Effector memory CD4-positive, alpha-beta T cell (primary cell): Measurements from ENCODE around the gene DNM3.
"Not testable (repeated sequence)": the region's sequence is repeated elsewhere in the genome, so short reads cannot be mapped to it uniquely, and the experiment has no call there.

Experiments used
- DNase-seq, 3 donors: peaks; one replicate each; pipeline ENCODE4 v3.0.0-alpha.2; 2020
- H3K27ac ChIP-seq: 2 replicates; pipeline ENCODE4 v1.7.0; 2013; ENCODE audit warnings: mild to moderate bottlenecking, low read length, moderate library complexity; ENCODE audit not compliant: insufficient read depth, poor library complexity, severe bottlenecking
- H3K27me3 ChIP-seq: replicated peaks from 2 replicates; pipeline ENCODE4 v1.7.0; 2013; ENCODE audit warnings: mild to moderate bottlenecking, low read length; ENCODE audit not compliant: insufficient read depth, control insufficient read depth, poor library complexity, severe bottlenecking
- H3K36me3 ChIP-seq: 2 replicates; pipeline ENCODE4 v1.7.0; 2013; ENCODE audit warnings: mild to moderate bottlenecking, low read length, moderate library complexity; ENCODE audit not compliant: control insufficient read depth, insufficient read depth
- H3K4me1 ChIP-seq: 2 replicates; pipeline ENCODE4 v1.7.0; 2013; ENCODE audit warnings: low read length, mild to moderate bottlenecking; ENCODE audit not compliant: control insufficient read depth, insufficient read depth, poor library complexity, severe bottlenecking
- H3K4me3 ChIP-seq: 2 replicates; pipeline ENCODE4 v1.7.0; 2013; ENCODE audit warnings: low read length, low read depth, mild to moderate bottlenecking; ENCODE audit not compliant: insufficient read depth, poor library complexity, severe bottlenecking
- H3K9me3 ChIP-seq: 2 replicates; pipeline ENCODE4 v1.7.0; 2013; ENCODE audit warnings: mild to moderate bottlenecking, low read length, moderate library complexity; ENCODE audit not compliant: control insufficient read depth
- total RNA-seq, 3 donors: gene quantifications; one replicate each; lab custom pipeline; 2026; lab: John Stamatoyannopoulos, UW

The DNM3 gene
- total RNA-seq: 3.0 to 3.7 (median 3.1) reads per million in 3 donors

- peak; percentile 63 to 73 (median 69) for DNase-seq
- Histone ChIP-seq H3K4me3 (peak within 1 kb of the TSS; percentile 83), H3K9me3 (no peaks in the 10 kb centered on the region), H3K27ac (peak within 1 kb of the TSS; percentile 27), H3K4me1 (peaks cover 8% of the 10 kb centered on the region), H3K36me3 (no peaks in the 10 kb centered on the region), H3K27me3 (peaks cover 6% of the 10 kb centered on the region)
Measured at GRCh38 chr1:171841050-171841910, at the start of gene DNM3. TSS of gene DNM3 (plus strand) at chr1:171841498. CDS start at chr1:171841657, 159 bp downstream.

- H3K9me3 ChIP-seq: no peaks in the 10 kb centered on the region
- DNase-seq: no peak
- H3K27me3 ChIP-seq: no peaks in the 10 kb centered on the region
- H3K27ac ChIP-seq: no peak overlapping the region
- H3K4me1 ChIP-seq: no peaks in the 10 kb centered on the region
- peaks cover 86% of the 10 kb centered on the region for H3K36me3 ChIP-seq
- H3K4me3 ChIP-seq: no peak overlapping the region
Measured at GRCh38 chr1:171792656-171793369, 48.5 kb upstream of the DNM3 start.

- Histone ChIP-seq H3K4me1 (no peaks in the 10 kb centered on the region), H3K9me3 (no peaks in the 10 kb centered on the region), H3K36me3 (peaks cover 81% of the 10 kb centered on the region), H3K4me3 (no peak overlapping the region), H3K27ac (no peak overlapping the region), H3K27me3 (no peaks in the 10 kb centered on the region)
- DNase-seq: no peak
Measured at GRCh38 chr1:171793636-171794035, 47.7 kb upstream of the DNM3 start.

- Histone ChIP-seq H3K4me1 (no peaks in the 10 kb centered on the region), H3K27me3 (no peaks in the 10 kb centered on the region), H3K27ac (no peak overlapping the region), H3K4me3 (no peak overlapping the region), H3K9me3 (no peaks in the 10 kb centered on the region), H3K36me3 (peaks cover 76% of the 10 kb centered on the region)
- no peak for DNase-seq
Measured at GRCh38 chr1:171794085-171794484, 47.2 kb upstream of the DNM3 start.

- no peak for DNase-seq
- no peaks in the 10 kb centered on the region for H3K4me1 ChIP-seq
- no peaks in the 10 kb centered on the region for H3K9me3 ChIP-seq
- no peaks in the 10 kb centered on the region for H3K27me3 ChIP-seq
- peaks cover 52% of the 10 kb centered on the region for H3K36me3 ChIP-seq
- H3K27ac ChIP-seq: no peak overlapping the region
- H3K4me3 ChIP-seq: no peak overlapping the region
Measured at GRCh38 chr1:171796592-171796991, 44.7 kb upstream of the DNM3 start.

- Histone ChIP-seq H3K27ac (no peak overlapping the region), H3K4me3 (no peak overlapping the region), H3K9me3 (no peaks in the 10 kb centered on the region), H3K36me3 (peaks cover 34% of the 10 kb centered on the region), H3K4me1 (no peaks in the 10 kb centered on the region), H3K27me3 (no peaks in the 10 kb centered on the region)
- DNase-seq: no peak
Measured at GRCh38 chr1:171798311-171798710, 43.0 kb upstream of the DNM3 start.

- no peaks in the 10 kb centered on the region for H3K4me1 ChIP-seq
- DNase-seq: no peak
- no peaks in the 10 kb centered on the region for H3K27me3 ChIP-seq
- H3K9me3 ChIP-seq: no peaks in the 10 kb centered on the region
- no peak overlapping the region for H3K27ac ChIP-seq
- no peak overlapping the region for H3K4me3 ChIP-seq
- H3K36me3 ChIP-seq: peaks cover 30% of the 10 kb centered on the region
Measured at GRCh38 chr1:171798765-171799164, 42.5 kb upstream of the DNM3 start.

GRCh38 chr1:171799166-171799565 lies 42.1 kb upstream of the DNM3 start:
- Histone ChIP-seq H3K9me3 (no peaks in the 10 kb centered on the region), H3K4me3 (no peak overlapping the region), H3K4me1 (no peaks in the 10 kb centered on the region), H3K36me3 (peaks cover 30% of the 10 kb centered on the region), H3K27me3 (no peaks in the 10 kb centered on the region), H3K27ac (no peak overlapping the region)
- no peak for DNase-seq

- not testable (repeated sequence) for H3K27me3 ChIP-seq, H3K27ac ChIP-seq, H3K4me3 ChIP-seq, H3K9me3 ChIP-seq, DNase-seq, H3K4me1 ChIP-seq
- peaks cover 30% of the 10 kb centered on the region for H3K36me3 ChIP-seq
Measured at GRCh38 chr1:171799698-171800097, 41.6 kb upstream of the DNM3 start.

- peaks cover 27% of the 10 kb centered on the region for H3K36me3 ChIP-seq
- DNase-seq: no peak
- H3K4me3 ChIP-seq: no peak overlapping the region
- H3K9me3 ChIP-seq: no peaks in the 10 kb centered on the region
- H3K4me1 ChIP-seq: no peaks in the 10 kb centered on the region
- H3K27me3 ChIP-seq: no peaks in the 10 kb centered on the region
- no peak overlapping the region for H3K27ac ChIP-seq
Measured at GRCh38 chr1:171800342-171800741, 41.0 kb upstream of the DNM3 start.
